GM13977 (cell line): ENCODE data around the gene DGCR2.

ENCODE experiments used
- DNase-seq: peaks from one replicate; pipeline ENCODE4 v3.0.0; 2012; ENCODE audit warnings: low spot score
- in situ Hi-C: fragments of 300-500 bp; cut with MboI; formaldehyde crosslinking; loops from one replicate; pipeline ENCODE4 v1.12.0; 2022; ENCODE audit warnings: low sequenced_read_pairs, low pct_unique_long_range_greater_than_20kb, mixed read lengths, inconsistent platforms; ENCODE audit not compliant: unreplicated experiment
- TF ChIP-seq, protein P1 (sequence below): IDR thresholded peaks from 2 replicates; pipeline ENCODE4 v1.5.1; 2012; ENCODE audit warnings: mild to moderate bottlenecking, control low read depth; ENCODE audit not compliant: insufficient read depth; ENCODE audit errors: extremely low read depth, missing control alignments

The DGCR2 gene

DNA sequence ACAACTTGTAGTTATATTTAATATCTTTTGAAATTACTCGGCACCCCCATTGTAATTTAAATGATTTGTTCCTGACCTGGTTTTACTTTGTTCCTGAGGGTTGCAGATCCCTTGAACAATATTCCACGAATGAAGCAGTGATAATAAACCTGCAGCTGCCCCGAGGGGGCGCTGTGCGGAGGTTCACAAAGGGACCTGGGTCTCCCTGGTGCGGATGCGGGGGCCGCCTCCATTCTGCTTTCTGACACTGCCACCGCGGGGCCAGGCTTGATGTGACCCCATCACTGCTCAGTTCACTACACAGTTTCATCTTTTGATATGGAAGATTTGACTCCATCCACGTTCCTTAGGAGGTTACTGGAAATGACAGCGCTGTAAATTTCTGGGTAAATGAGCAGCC lies 123.2 kb downstream of the DGCR2 start:
- TF ChIP-seq, protein P1, sequence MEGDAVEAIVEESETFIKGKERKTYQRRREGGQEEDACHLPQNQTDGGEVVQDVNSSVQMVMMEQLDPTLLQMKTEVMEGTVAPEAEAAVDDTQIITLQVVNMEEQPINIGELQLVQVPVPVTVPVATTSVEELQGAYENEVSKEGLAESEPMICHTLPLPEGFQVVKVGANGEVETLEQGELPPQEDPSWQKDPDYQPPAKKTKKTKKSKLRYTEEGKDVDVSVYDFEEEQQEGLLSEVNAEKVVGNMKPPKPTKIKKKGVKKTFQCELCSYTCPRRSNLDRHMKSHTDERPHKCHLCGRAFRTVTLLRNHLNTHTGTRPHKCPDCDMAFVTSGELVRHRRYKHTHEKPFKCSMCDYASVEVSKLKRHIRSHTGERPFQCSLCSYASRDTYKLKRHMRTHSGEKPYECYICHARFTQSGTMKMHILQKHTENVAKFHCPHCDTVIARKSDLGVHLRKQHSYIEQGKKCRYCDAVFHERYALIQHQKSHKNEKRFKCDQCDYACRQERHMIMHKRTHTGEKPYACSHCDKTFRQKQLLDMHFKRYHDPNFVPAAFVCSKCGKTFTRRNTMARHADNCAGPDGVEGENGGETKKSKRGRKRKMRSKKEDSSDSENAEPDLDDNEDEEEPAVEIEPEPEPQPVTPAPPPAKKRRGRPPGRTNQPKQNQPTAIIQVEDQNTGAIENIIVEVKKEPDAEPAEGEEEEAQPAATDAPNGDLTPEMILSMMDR: no peak
- in situ Hi-C loops: no loop called here
- no peak for DNase-seq

DNA sequence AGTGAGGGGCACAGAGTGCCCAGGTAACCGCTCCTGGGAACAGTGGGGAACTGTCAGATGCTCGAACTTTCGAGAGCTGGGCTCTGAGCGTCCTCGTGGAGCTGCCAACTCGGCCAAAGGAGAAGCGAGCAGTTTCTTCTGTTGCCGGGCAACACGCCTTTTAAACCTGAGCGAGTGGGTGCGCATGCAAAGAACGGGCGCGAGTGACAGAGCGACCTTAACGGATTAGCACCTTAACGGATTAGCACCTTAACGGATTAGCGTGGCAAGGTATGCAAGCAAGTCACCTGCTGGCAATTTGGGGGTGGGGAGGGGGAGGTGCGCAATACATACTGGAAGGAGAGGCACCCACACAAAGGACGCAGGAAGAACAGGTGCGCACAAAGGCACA lies 124.3 kb downstream of the DGCR2 start:
- in situ Hi-C loops: no loop called here
- TF ChIP-seq, protein P1: no peak
- DNase-seq: no peak

DNA sequence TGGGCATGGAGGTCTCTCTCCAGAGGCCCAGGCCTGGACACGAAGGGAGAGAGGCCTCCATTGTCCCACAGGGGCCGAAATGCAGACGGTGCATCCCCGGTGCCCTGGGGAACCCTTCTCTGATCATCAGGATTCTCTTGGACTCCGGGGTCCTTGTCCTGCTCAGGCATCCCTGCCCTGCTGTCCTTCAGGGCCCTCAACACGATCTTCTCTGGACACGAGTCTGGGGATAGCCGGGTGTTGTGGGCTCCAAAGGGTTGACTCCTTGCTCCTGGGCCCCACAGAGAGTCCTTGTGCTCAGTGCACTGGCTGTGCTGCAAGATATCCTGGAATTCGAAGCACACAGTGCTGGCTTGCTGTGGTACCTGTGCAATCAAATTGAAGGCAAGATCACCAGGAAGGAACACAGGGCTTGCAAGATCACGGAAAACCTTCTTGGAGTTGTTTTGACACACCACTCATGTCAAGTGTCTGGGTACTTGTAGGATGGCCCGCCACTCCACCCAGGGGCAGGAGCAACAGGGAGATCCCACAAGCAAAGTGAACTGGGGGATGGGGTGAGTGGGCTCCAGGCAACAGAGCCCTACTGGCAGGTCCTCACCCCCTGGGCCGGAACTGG lies 124.8 kb downstream of the DGCR2 start:
- in situ Hi-C loops: no loop called here
- no peak for DNase-seq
- TF ChIP-seq, protein P1: no peak

DNA sequence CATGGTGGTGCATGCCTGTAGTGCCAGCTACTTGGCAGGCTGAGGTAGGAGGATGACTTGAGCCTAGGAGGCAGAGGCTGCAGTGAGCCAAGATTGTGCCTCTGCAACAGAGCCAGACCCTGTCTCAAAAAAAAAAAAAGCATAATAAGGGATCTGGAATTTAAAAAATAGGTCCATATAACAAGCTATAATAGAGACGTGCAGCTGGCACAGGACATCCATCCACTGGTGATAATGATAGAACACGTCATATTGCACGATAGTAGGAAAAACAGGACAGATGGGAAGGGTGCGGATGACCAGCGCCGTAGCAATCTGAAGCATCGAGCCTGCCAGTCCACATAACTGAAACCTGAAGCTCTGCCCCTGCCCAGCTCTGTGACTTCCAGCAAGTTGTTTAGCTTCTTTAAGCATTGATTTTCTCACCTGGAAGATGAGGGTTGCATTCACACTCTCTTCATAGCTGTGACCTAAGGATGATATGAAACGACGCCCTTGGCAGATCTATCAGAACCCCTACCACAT lies 125.8 kb downstream of the DGCR2 start:
- in situ Hi-C loops: no loop called here
- TF ChIP-seq, protein P1: no peak
- DNase-seq: no peak

DNA sequence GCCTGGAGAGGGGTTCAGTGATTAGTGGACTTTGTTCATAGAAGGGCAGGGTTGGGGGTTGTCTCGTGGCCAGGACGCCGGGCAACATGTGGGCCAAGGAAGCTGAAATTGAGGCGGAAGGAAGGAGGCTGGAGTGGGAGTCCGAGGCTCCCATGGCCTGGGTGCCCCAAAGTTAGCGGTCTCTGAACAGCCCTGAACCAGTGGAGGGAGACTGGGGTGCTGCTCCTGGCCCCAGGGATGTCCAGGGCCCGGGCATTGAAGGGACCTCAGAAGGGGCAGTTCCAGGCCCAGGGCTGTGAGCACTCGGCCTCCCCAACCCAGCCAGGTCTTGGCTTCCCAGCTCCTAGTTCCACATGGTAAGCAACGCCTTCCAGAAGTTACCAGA lies 126.9 kb downstream of the DGCR2 start:
- DNase-seq: no peak
- in situ Hi-C loops: no loop called here
- TF ChIP-seq, protein P1: no peak

DNA sequence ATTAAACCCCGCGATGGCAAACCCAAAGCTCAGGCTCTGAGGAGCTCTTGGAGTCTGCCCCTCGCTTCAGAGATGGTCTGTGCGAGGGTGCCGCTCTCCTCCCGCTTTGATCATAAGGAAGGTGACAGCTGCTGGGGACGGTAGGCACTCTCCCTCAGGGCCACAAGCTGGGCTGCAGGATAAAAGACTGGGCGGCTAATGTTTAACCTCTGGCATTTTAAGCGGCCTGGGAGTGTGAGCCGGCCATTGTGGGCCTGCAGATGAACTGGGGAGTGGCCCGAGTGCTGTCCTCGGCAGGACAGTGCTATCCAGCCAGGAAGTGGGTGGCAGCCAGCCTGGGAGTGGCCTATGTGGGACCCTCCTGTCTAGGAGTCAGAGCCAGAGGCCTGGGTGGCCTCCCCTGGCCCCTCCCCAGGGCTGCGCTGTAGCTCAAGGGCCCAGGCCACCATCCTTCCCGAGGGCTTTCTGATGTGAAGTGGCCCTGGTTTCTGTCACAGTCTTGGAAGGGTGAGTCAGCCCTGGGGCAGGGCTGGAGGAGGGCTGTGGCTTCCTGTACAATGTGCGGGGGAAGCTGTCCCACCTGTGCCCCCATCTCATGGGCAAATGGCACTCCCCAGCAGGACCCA lies 127.4 kb downstream of the DGCR2 start:
- in situ Hi-C loops: no loop called here
- DNase-seq: no peak
- TF ChIP-seq, protein P1: no peak

DNA sequence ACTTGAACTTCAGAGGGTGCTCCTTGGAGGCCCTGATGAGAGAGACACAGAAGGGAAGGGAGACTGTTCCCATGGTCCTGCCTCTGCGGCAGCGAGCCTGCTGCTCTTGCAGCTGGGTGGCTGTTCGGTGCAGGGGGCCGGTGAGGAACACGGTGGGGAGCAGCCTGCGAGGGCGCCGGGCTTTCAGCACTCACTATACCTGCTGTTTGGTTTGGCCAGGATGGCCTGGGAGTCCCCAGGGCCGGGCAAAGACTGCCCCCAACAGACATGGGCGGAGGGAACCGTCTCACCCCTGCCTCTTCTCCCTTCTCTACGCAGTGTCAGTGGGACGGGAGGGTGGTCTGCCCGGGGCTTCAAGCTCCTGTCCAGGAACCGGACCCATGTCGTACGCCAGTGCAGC lies 128.2 kb downstream of the DGCR2 start:
- no peak for DNase-seq
- in situ Hi-C loops: no loop called here
- TF ChIP-seq, protein P1: no peak
